IMR-90 (cell line): ENCODE results near the gene KCNK5. TPM values are rescaled to one million over a fixed set of nuclear protein-coding genes. Genes with fewer than 3 reads are reported as not detected.

Experiments used
- ATAC-seq: fragments of 200-7000 bp; cut with Tn5 transposase; 2 replicates; pipeline ENCODE4 v1.9.1; 2020; ENCODE audit warnings: low read depth, mild to moderate bottlenecking, moderate library complexity
- BruUV-seq: library from RNA; stranded (reverse); fragments of 400-500 nt; replicated peaks from 2 replicates; lab custom pipeline; 2021; lab: Mats Ljungman, UMichigan
- CTCF ChIA-PET: fragments of 300-600 bp; formaldehyde crosslinking; extraction: SDS; loops from one replicate; lab custom pipeline; 2021; ENCODE audit warnings: antibody characterized with exemption; lab: Yijun Ruan, JAX
- POLR2A ChIA-PET: fragments of 300-600 bp; sonication (Branson Sonifier 250); formaldehyde crosslinking; loops from one replicate; lab custom pipeline; 2022; ENCODE audit warnings: antibody characterized with exemption; ENCODE audit not compliant: unreplicated experiment; lab: Charles Lee
- DNase-seq: peaks from one replicate; pipeline ENCODE4 v3.0.0; 2013
- H2AFZ ChIP-seq: replicated peaks from 2 replicates; pipeline ENCODE3; 2013; ENCODE audit warnings: low read length, mild to moderate bottlenecking; ENCODE audit not compliant: poor library complexity
- H2AK5ac ChIP-seq: 2 replicates; pipeline ENCODE4 v1.6.1; 2013; ENCODE audit warnings: low read depth, low read length, inconsistent platforms
- H2AK9ac ChIP-seq: replicated peaks from 2 replicates; pipeline ENCODE3; 2013; ENCODE audit warnings: mild to moderate bottlenecking, low read depth, low read length, moderate library complexity; ENCODE audit not compliant: poor library complexity
- H2BK120ac ChIP-seq: 2 replicates; pipeline ENCODE4 v1.6.1; 2013; ENCODE audit warnings: low read depth, low read length, inconsistent platforms
- H2BK15ac ChIP-seq: 3 replicates; pipeline ENCODE4 v1.6.1; 2013; ENCODE audit warnings: low read depth, low read length, inconsistent platforms
- H2BK20ac ChIP-seq: 2 replicates; pipeline ENCODE4 v1.6.1; 2013; ENCODE audit warnings: low read depth, mild to moderate bottlenecking, inconsistent platforms, low read length, moderate library complexity
- H2BK5ac ChIP-seq: 2 replicates; pipeline ENCODE4 v1.6.1; 2013; ENCODE audit warnings: mild to moderate bottlenecking, low read depth, low read length, inconsistent platforms; ENCODE audit not compliant: poor library complexity, severe bottlenecking
- H3K14ac ChIP-seq: replicated peaks from 2 replicates; pipeline ENCODE4 v1.6.1; 2013; ENCODE audit warnings: low read depth, low read length, inconsistent platforms
- H3K18ac ChIP-seq: 2 replicates; pipeline ENCODE4 v1.6.1; 2013; ENCODE audit warnings: low read depth, low read length, control low read depth
- H3K23ac ChIP-seq: 2 replicates; pipeline ENCODE4 v1.6.1; 2013; ENCODE audit warnings: low read depth, low read length, inconsistent platforms
- H3K27ac ChIP-seq: 2 replicates; pipeline ENCODE4 v1.5.1; 2013; ENCODE audit warnings: mild to moderate bottlenecking, control low read depth, low read length; ENCODE audit not compliant: insufficient read depth
- H3K27me3 ChIP-seq: 2 replicates; pipeline ENCODE4 v1.6.1; 2013; ENCODE audit warnings: low read length; ENCODE audit not compliant: control insufficient read depth, insufficient read depth
- H3K36me3 ChIP-seq: 2 replicates; pipeline ENCODE4 v1.6.1; 2013; ENCODE audit warnings: low read length, mixed read lengths; ENCODE audit not compliant: control insufficient read depth, insufficient read depth
- H3K4ac ChIP-seq: 2 replicates; pipeline ENCODE4 v1.6.1; 2013; ENCODE audit warnings: low read depth, low read length, inconsistent platforms
- H3K4me1 ChIP-seq: 2 replicates; pipeline ENCODE4 v1.6.1; 2013; ENCODE audit warnings: low read length, mixed read lengths; ENCODE audit not compliant: control insufficient read depth, insufficient read depth
- H3K4me2 ChIP-seq: 2 replicates; pipeline ENCODE4 v1.6.1; 2013; ENCODE audit warnings: low read depth, mild to moderate bottlenecking, control low read depth, low read length, moderate library complexity
- H3K4me3 ChIP-seq: 2 replicates; pipeline ENCODE4 v1.5.1; 2013; ENCODE audit warnings: low read depth, mild to moderate bottlenecking, control low read depth, low read length, moderate library complexity; ENCODE audit not compliant: insufficient read depth
- H3K56ac ChIP-seq: 2 replicates; pipeline ENCODE4 v1.6.1; 2013; ENCODE audit warnings: low read length, inconsistent platforms; ENCODE audit not compliant: insufficient read depth; ENCODE audit errors: extremely low read depth
- H3K79me1 ChIP-seq, 2 experiments: 2 replicates each; pipeline ENCODE4 v1.6.1; 2013; ENCODE audit warnings: low read length in 2 of 2, inconsistent platforms in 1 of 2, low read depth in 1 of 2
- H3K9ac ChIP-seq: 2 replicates; pipeline ENCODE4 v1.6.1; 2013; ENCODE audit warnings: low read depth, low read length, control low read depth
- H3K9me1 ChIP-seq: 2 replicates; pipeline ENCODE4 v1.6.1; 2013; ENCODE audit warnings: low read length, inconsistent platforms; ENCODE audit not compliant: insufficient read depth
- H3K9me3 ChIP-seq: 2 replicates; pipeline ENCODE4 v1.6.1; 2013; ENCODE audit warnings: low read length; ENCODE audit not compliant: control insufficient read depth, insufficient read depth
- H4K20me1 ChIP-seq: 2 replicates; pipeline ENCODE4 v1.6.1; 2013; ENCODE audit warnings: low read length, inconsistent platforms; ENCODE audit not compliant: insufficient read depth
- H4K5ac ChIP-seq: 2 replicates; pipeline ENCODE4 v1.6.1; 2013; ENCODE audit warnings: mild to moderate bottlenecking, low read depth, low read length, control low read depth
- H4K8ac ChIP-seq, 2 experiments: 2 replicates each; pipeline ENCODE4 v1.6.1; 2013; ENCODE audit warnings: low read depth in 2 of 2, low read length in 2 of 2, control low read depth in 1 of 2, inconsistent platforms in 1 of 2
- H4K91ac ChIP-seq: 2 replicates; pipeline ENCODE4 v1.6.1; 2013; ENCODE audit warnings: low read depth, low read length, inconsistent platforms; ENCODE audit not compliant: insufficient read depth
- BHLHE40 ChIP-seq: fragments of 150-350 bp; IDR thresholded peaks from 2 replicates; pipeline ENCODE4 v1.6.1; 2016; ENCODE audit warnings: mild to moderate bottlenecking, low read depth, low read length
- CEBPB ChIP-seq: IDR thresholded peaks from 2 replicates; pipeline ENCODE4 v1.6.1; 2012; ENCODE audit warnings: low read depth, low read length, improper control_type of control experiment
- CHD1 ChIP-seq: IDR thresholded peaks from 2 replicates; pipeline ENCODE4 v1.6.1; 2012; ENCODE audit warnings: low read depth, low read length, improper control_type of control experiment
- CTCF ChIP-seq: conservative IDR thresholded peaks from 2 replicates; pipeline ENCODE4 v1.5.1; 2012; ENCODE audit warnings: mild to moderate bottlenecking, low read depth, low read length, improper control_type of control experiment
- ELK1 ChIP-seq: fragments of 150-350 bp; IDR thresholded peaks from 2 replicates; pipeline ENCODE4 v1.6.1; 2016; ENCODE audit warnings: low read depth, mild to moderate bottlenecking, low read length, moderate library complexity, borderline replicate concordance
- FOS ChIP-seq: fragments of 150-350 bp; IDR thresholded peaks from 2 replicates; pipeline ENCODE4 v1.6.1; 2016; ENCODE audit warnings: low read depth, low read length
- MAFK ChIP-seq: IDR thresholded peaks from 2 replicates; pipeline ENCODE4 v1.6.1; 2012; ENCODE audit warnings: low read depth, low read length, improper control_type of control experiment
- MAZ ChIP-seq: IDR thresholded peaks from 2 replicates; pipeline ENCODE4 v1.6.1; 2012; ENCODE audit warnings: low read depth, mild to moderate bottlenecking, low read length, improper control_type of control experiment, moderate library complexity, borderline replicate concordance
- MXI1 ChIP-seq: IDR thresholded peaks from 2 replicates; pipeline ENCODE4 v1.6.1; 2012; ENCODE audit warnings: low read depth, mild to moderate bottlenecking, low read length, moderate library complexity, borderline replicate concordance
- NFE2L2 ChIP-seq: fragments of 150-350 bp; IDR thresholded peaks from 2 replicates; pipeline ENCODE4 v1.6.1; 2016; ENCODE audit warnings: low read depth, mild to moderate bottlenecking, low read length
- POLR2A ChIP-seq: IDR thresholded peaks from 2 replicates; pipeline ENCODE4 v1.6.1; 2012; ENCODE audit warnings: mild to moderate bottlenecking, low read depth, low read length
- RAD21 ChIP-seq: IDR thresholded peaks from 2 replicates; pipeline ENCODE4 v1.6.1; 2012; ENCODE audit warnings: low read length, improper control_type of control experiment
- RFX5 ChIP-seq: IDR thresholded peaks from 2 replicates; pipeline ENCODE4 v1.8.0; 2012; ENCODE audit warnings: low read depth, mild to moderate bottlenecking, low read length, moderate library complexity
- SMC3 ChIP-seq: fragments of 150-350 bp; IDR thresholded peaks from 2 replicates; pipeline ENCODE4 v1.6.1; 2016; ENCODE audit warnings: low read depth, mild to moderate bottlenecking, antibody characterized with exemption, low read length, moderate library complexity
- USF2 ChIP-seq: fragments of 150-350 bp; IDR thresholded peaks from 2 replicates; pipeline ENCODE4 v1.6.1; 2017; ENCODE audit warnings: mild to moderate bottlenecking, antibody characterized with exemption, low read length, low read depth
- WGBS, 2 experiments: methylation state at CpG; one replicate each; pipeline versions ENCODE4 v1.1.5 to v1.1.7; 2013; ENCODE audit warnings: missing lambda C conversion rate in 2 of 2; ENCODE audit not compliant: insufficient read length in 1 of 2; ENCODE audit errors: extremely low coverage in 2 of 2; 5-methylcytosine and 5-hydroxymethylcytosine counted together
- dilution Hi-C: fragments of 300-500 bp; cut with HindIII; formaldehyde crosslinking; loops from one replicate; pipeline ENCODE4 v1.14.3; 2018; ENCODE audit warnings: low sequenced_read_pairs; ENCODE audit not compliant: unreplicated experiment
- in situ Hi-C: fragments of 300-500 bp; cut with MboI; formaldehyde crosslinking; loops from 3 replicates; pipeline ENCODE4 v1.14.3; 2019; ENCODE audit warnings: low sequenced_read_pairs, inconsistent platforms, mixed read lengths
- intact Hi-C: fragments of 100-400 bp; cut with micrococcal nuclease; formaldehyde crosslinking; loops from 2 replicates; pipeline ENCODE4 v1.10.0; 2022
- polyA plus RNA-seq, 3 experiments: library from polyadenylated mRNA; depleted of rRNA; stranded (reverse); fragments of >200 nt; gene quantifications; 2 replicates each; pipeline ENCODE4 v1.2.3, GENCODE V29; 2012; ENCODE audit warnings: low replicate concordance in 1 of 3
- total RNA-seq: library from RNA; depleted of rRNA; stranded (reverse); fragments of >200 nt; gene quantifications from 2 replicates; pipeline ENCODE4 v1.2.3, GENCODE V29; 2012

Gene KCNK5
- total and polyA plus RNA-seq, 2 of the 4 experiments (the other 2 are of a cell fraction): not detected

- no peak for ATAC-seq
- Histone ChIP-seq H2BK5ac (no peak overlapping the region), H3K18ac (no peak overlapping the region), H2AK5ac (no peak overlapping the region), H4K8ac (no peak overlapping the region), H4K5ac (no peak overlapping the region), H3K14ac (no peak overlapping the region), H3K9me3 (no peaks in the 10 kb centered on the region; the same call in 1 of the 2 replicates), H3K4me2 (no peak overlapping the region), H3K4ac (no peak overlapping the region), H2AK9ac (no peak overlapping the region), H3K56ac (no peak overlapping the region), H3K9ac (no peak overlapping the region), H3K27ac (no peak overlapping the region), H3K4me3 (no peak overlapping the region), H4K20me1 (no peaks in the 10 kb centered on the region), H3K79me1 (no peaks in the 10 kb centered on the region), H3K4me1 (no peaks in the 10 kb centered on the region), H3K27me3 (no peaks in the 10 kb centered on the region), H2BK20ac (no peak overlapping the region), H4K91ac (no peak overlapping the region), H3K23ac (no peak overlapping the region), H2BK120ac (no peak overlapping the region), H2AFZ (no peak overlapping the region), H3K36me3 (no peaks in the 10 kb centered on the region), H3K9me1 (no peaks in the 10 kb centered on the region), H2BK15ac (no peak overlapping the region)
- 80% methylated on average over 2 of the region's 3 CpGs; no CpG with 5 or more reads in 1 of the 2 experiments for WGBS, 2 experiments
- DNase-seq: no peak
- ChIA-PET CTCF (no interaction called here), POLR2A (no interaction called here)
- BruUV-seq: no TSS peak
- in situ Hi-C loops: no loop called here
- dilution Hi-C loops: no loop called here
- no peak for TF ChIP-seq MAZ
- TF ChIP-seq FOS: no peak
- no peak for TF ChIP-seq CEBPB
- TF ChIP-seq USF2: no peak
- no peak for TF ChIP-seq MAFK
- no peak for TF ChIP-seq POLR2A
- no peak for TF ChIP-seq MXI1
- no peak for TF ChIP-seq CTCF
- TF ChIP-seq RAD21: no peak
- TF ChIP-seq SMC3: no peak
- no peak for TF ChIP-seq RFX5
- no peak for TF ChIP-seq ELK1
- TF ChIP-seq NFE2L2: no peak
- TF ChIP-seq CHD1: no peak
- no peak for TF ChIP-seq BHLHE40
- intact Hi-C loops: no loop called here
Measured at GRCh38 chr6:39195792-39196385, 33.4 kb downstream of the KCNK5 start.
